Adipose tissue (tissue), 3 donors: Measurements from ENCODE around the gene SDS. TPM values are rescaled to one million over a fixed set of nuclear protein-coding genes. Genes with fewer than 3 reads are reported as not detected.

ENCODE experiments used
- H3K27ac ChIP-seq: one replicate; pipeline ENCODE4 v1.5.1; 2013; ENCODE audit warnings: low read depth, low read length
- WGBS, 3 donors: extraction: QIAGEN DNeasy Blood & Tissue Kit; methylation state at CpG; one replicate each; pipeline ENCODE4 v1.1.7; 2013; 5-methylcytosine and 5-hydroxymethylcytosine counted together
- polyA plus RNA-seq, 3 donors: library from polyadenylated mRNA; stranded (reverse); fragments of 200-250 nt; gene quantifications; one replicate each; pipeline ENCODE4 v1.2.3, GENCODE V29; 2013
- donor health status: healthy with polysubstance abuse.
- donor health status: Bipolar disorder and iron deficiency.
- donor health status: healthy.

Gene SDS
- polyA plus RNA-seq, 3 donors = 0.13 to 2.9 (median 1.3) TPM

DNA sequence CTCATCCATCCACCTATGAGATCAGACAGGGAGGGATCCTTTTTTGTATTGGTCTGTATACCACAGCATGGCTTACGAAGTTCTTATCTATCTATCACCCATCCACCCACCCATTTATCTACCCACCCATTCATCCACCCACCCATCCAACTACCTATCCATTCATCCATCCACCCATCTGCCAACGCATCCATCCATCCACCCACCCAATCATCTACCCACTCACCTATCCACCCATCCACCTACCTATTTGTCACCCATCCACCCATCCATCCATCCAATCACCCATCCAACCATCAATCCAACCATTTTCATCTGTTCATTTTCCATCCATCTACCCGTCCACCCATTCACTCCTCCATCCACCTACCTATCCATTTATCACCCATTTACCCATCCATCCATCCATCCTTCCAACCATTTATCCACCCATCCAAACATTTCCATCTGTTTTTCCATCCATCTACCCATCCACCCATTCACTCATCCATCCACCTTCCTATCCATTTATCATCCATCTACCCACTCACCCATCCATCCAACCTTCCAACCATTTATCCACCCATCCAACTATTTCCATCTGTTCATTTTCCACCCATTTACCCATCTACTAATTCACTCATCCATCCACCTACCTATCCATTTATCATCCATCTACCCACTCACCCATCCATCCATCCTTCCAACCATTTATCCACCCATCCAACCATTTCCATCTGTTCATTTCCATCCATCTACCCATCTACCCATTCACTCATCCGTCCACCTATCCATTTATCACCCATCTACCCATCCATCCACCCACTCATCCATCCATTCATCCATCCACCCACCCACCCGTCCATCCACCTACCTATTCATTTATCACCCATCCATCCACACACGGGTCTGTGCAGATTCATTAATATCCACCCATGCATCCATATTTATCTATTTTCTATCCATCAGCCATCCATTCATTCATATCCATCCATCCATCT, 13.3 kb downstream of the SDS start:
- no peak overlapping the region for H3K27ac ChIP-seq
- WGBS, 3 donors = 95 to 96% (median 96%) methylated on average over 6 of the region's 6 CpGs

DNA sequence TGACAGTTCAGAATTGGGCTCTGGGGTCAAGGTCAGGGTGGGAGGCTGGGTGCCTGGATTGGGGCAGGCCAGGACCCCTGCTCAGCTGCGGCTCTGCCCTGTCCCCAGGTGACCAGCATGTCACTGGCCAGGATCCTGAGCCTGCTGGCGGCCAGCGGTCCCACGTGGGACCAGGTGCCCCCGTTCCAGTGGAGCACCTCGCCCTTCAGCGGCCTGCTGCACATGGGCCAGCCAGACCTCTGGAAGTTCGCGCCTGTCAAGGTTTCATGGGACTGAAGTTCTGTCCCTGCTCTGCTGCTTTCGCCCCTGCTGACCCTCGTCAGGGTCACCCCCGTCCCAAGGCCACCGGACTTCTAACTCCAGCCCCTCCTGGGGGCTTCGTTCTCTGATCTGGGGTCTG, 15.3 kb downstream of the SDS start:
- WGBS, 3 donors = 90 to 94% (median 92%) methylated on average over 14 of the region's 14 CpGs
- no peak overlapping the region for H3K27ac ChIP-seq

DNA sequence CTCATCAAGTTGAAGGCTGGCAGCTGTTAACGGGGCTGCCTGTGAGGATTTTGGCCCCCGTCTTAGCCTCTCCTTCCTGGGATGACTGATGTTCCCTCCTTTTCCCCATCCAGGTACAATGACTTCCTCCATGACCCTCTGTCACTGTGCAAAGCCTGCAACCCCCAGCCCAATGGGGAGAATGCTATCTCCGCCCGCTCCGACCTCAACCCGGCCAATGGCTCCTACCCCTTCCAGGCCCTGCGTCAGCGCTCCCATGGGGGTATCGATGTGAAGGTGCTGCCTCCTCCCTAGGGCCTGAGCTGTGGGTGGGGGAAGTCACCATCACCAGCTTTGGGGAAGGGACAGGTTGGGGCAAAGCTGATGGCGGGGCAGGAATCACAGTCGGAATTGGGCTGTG, 16.1 kb downstream of the SDS start:
- no peak overlapping the region for H3K27ac ChIP-seq
- 92 to 97% (median 96%) methylated on average over 11 of the region's 11 CpGs for WGBS, 3 donors

DNA sequence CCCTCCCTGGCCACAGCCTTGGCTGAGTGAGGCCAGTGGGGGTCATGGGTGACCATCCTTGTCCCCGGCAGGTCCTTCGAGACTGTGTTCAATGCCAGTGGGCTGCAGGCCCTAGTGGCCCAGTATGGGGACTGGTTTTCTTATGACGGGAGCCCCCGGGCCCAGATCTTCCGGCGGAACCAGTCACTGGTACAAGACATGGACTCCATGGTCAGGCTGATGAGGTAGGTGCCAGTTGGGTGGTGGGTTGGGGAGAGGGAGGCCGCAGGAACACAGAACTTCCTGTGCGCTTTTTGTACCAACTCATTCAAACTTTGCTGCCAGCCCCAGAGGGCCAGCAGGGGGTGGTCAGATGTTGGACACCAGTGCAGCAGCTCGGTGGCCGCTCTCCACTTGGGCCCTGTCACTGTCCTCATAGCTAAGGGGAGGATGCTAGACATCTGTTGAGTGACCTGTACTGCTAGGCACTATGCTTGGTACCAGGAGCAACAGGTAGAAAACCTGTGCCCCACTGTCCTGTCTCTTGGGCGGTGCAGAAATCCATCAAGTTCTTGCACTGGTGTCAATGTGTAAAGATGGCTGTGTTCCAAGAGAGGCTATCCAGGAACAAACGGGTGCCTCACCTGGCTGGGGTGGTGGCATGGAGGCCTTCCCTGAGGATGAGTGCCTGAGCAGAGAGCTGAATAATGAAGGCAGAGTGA, 16.7 kb downstream of the SDS start:
- 95 to 97% (median 96%) methylated on average over 12 of the region's 12 CpGs for WGBS, 3 donors
- no peak overlapping the region for H3K27ac ChIP-seq

DNA sequence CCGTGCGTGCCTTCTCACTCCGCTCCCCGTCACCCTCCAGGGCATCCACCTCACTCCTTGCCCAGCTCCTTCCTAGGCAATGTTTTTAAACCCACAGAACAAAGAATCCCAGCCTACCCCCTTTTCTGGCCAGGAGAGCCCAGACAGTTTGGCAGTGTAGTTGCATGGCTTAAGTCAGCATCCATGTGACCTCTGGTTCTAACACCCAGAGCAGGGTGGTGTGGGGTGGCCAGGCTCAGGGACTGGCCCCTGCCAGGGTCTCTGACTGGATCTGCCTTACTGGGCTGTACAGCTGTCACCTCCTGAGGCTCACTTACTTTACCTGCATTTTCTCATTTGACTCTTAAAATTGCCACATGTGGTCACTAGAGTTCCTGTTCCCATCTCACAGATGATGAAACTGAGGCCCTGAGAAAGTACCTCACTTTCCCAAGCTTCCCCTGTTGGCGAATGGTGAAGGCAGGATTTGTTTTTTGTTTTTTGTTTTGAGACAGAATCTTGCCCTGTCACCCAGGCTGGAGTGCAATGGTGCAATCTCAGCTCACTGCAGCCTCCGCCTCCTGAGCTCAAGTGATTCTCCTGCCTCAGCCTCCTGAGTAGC, 18.3 kb downstream of the SDS start:
- WGBS, 3 donors = 96 to 97% (median 96%) methylated on average over 6 of the region's 6 CpGs
- no peak overlapping the region for H3K27ac ChIP-seq

DNA sequence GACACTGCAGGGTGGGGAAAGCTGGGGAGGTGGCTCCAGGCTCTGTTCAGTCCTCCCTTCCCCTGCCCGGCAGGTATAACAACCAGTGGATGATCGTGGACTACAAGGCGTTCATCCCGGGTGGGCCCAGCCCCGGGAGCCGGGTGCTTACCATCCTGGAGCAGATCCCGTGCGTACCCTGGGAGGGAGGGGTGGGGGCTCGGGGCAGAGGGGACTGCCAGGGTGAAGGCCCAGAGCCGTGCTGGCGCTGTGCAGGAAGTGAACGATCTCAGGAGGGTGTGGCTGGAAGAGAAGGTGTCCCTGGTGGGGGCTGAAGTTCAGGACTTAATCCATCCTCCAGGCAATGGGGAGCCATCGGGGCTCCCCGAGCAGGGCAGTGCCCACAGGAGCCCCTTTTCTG, 18.9 kb downstream of the SDS start:
- 86 to 89% (median 86%) methylated on average over 14 of the region's 14 CpGs for WGBS, 3 donors

DNA sequence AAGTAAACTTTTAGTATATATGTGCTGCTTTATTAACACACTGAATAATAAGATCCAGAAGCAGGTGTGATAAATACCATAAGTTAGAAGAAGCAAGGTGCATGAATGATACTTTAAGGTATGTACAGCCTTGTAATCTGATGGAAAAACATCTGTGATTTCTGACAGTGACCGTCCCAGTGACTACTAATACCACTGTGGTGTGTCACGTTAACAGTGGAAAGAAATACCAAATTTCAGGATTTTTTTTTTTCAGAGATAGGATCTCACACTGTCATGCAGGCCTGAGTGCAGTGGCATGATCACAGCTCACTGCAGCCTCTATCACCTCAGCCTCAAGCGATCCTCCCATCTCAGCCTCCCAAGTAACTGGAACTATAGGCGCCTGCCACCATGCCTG, 21.5 kb downstream of the SDS start:
- 95 to 99% (median 96%) methylated on average over 4 of the region's 4 CpGs for WGBS, 3 donors
- no peak overlapping the region for H3K27ac ChIP-seq

More for the DNA sequence above, 18.9 kb downstream of the SDS start:
- no peak overlapping the region for H3K27ac ChIP-seq

DNA sequence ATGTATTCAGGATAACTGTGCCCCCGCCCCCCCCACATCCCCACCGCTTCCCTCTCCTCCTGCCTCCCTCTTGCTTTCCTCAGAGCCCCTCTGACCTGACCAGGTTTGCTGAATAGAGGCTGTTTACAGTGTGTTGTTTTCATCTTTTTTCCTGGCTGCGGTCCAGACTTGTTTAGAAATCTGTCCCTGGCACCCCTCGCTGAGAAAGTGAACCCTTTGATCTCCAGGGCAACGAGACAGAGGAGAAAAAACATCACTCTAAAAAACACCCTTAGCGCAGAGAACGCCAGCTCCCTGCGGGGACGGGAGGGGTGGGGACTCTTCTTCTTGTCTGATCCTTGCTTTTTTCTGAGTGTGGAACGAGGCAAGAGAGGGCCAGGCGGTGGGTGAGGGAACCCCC, 22.5 kb downstream of the SDS start:
- 77 to 81% (median 79%) methylated on average over 10 to 11 of the region's 11 CpGs for WGBS, 3 donors
- no peak overlapping the region for H3K27ac ChIP-seq

DNA sequence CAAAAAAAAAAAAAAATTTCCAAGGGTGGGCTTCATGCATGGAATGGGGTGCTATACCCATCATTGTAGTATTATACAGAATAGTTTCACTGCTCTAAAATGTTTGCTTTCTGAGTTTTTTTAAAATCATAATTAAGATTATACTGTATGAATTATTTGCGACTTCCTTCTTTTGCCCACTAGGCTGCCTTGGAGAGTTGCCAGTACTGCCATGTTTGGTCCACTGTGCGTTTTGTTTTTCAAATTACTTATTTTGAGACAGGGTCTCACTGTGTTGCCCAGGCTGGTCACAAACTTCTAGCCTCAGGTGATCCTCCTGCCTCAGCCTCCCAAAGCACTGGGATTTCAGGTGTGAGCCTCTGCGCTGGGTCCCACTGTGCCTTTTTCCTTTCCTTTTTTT, 25.4 kb downstream of the SDS start:
- 81 to 87% (median 83%) methylated on average over 3 of the region's 3 CpGs for WGBS, 3 donors
- H3K27ac ChIP-seq = no peak overlapping the region

DNA sequence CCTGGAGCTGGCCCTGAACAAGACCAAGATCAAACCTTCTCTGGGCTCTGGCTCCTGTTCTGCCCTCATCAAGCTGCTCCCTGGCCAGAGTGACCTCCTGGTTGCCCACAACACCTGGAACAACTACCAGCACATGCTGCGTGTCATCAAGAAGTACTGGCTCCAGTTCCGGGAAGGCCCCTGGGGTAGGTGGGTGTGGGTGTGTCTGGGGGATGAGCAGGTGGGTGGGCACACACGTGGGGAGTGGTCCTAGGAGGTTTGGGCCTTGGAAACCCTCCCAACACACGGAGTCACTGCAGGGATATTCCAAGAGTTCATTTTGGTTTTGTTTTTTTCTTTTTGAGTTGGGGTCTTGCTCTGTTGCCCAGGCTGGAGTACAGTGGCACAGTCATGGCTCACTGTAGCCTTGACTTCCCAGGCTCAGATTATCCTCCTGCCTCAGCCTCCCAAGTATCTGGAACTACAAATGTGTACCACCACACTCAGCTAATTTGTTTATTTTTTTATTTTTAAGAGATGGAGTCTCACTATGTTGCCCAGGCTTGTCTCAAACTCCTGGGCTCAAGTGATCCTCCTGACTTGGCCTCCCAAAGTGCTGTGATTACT, 28.8 kb downstream of the SDS start:
- H3K27ac ChIP-seq = no peak overlapping the region
- 91 to 94% (median 91%) methylated on average over 4 of the region's 4 CpGs for WGBS, 3 donors

DNA sequence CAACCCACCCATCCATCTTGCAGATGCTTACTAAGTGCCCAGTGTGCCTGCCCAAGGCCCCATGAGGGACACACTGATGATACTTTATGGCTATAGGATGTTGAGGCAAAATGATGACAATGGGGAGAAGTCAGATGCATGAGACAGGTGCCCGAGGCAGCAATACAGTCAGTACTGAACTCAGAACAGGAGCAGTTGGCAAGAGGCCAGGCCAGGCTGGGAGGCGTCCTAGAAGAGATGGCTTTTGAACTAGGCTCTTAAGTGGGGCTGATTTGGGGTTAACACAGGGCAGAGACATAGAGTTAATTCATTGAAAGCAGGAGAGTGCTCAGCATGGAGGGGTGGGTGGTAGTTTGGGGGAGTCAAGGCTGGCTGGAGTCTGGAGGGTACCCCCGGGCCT, 29.7 kb downstream of the SDS start:
- WGBS, 3 donors = 86 to 92% (median 89%) methylated on average over 3 of the region's 3 CpGs

DNA sequence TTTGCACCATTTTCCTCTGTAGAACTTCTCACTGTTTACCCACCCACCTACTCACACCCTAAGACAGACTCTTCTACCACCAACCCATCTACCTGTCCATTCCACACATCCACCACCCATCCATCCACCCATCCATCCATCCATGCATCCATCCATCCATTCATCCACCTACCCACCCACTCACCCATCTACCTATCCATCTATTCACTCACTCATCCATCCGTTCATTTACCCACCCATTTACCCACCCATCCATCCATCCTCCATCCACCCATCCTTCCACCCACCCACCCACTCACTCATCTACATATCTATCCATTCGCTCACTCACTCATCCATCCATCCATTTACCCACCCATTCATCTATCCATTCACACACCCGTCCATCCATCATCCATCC, 30.2 kb downstream of the SDS start:
- H3K27ac ChIP-seq = no peak overlapping the region
- 93 to 97% (median 94%) methylated on average over 3 of the region's 3 CpGs for WGBS, 3 donors

More for the DNA sequence above, 29.7 kb downstream of the SDS start:
- no peak overlapping the region for H3K27ac ChIP-seq

DNA sequence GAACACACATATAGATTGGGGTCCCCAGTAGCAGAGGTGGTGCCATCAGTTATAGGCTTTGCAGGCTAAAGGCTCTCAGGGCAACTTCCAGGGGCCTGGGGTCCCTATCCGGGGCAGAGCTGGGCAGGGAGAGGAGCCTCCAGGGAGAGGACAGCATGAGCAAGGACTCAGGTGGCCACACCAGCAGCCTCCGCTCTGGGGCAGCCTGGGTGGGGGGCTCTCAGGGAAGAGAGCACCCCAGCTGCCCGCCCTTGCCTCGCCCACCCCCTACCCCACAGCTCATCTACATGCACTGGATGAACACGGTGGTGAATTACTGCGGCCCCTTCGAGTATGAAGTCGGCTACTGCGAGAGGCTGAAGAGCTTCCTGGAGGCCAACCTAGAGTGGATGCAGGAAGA, 31.3 kb downstream of the SDS start:
- 95 to 96% (median 96%) methylated on average over 9 of the region's 9 CpGs for WGBS, 3 donors
- no peak overlapping the region for H3K27ac ChIP-seq

DNA sequence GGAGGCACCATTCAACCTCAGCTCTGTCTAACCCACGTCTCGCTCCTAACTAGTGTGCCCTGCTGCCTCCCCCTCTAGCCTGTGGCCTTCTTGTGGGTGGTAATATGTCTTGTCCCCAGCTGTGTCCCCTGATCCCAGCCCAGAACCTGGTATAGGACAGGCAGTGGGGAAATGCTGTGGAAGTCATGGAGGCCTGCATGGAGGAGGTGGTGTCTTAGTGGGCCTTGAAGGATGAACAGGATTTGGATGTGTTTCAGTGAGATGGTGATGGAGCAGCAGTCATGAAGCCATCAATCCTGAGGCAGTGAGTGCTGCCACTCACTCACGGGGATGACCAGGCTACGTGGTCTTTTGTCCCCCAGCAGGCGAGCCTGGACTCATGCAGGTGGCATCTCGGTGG, 31.9 kb downstream of the SDS start:
- no peak overlapping the region for H3K27ac ChIP-seq
- 95 to 98% (median 97%) methylated on average over 6 of the region's 6 CpGs for WGBS, 3 donors

DNA sequence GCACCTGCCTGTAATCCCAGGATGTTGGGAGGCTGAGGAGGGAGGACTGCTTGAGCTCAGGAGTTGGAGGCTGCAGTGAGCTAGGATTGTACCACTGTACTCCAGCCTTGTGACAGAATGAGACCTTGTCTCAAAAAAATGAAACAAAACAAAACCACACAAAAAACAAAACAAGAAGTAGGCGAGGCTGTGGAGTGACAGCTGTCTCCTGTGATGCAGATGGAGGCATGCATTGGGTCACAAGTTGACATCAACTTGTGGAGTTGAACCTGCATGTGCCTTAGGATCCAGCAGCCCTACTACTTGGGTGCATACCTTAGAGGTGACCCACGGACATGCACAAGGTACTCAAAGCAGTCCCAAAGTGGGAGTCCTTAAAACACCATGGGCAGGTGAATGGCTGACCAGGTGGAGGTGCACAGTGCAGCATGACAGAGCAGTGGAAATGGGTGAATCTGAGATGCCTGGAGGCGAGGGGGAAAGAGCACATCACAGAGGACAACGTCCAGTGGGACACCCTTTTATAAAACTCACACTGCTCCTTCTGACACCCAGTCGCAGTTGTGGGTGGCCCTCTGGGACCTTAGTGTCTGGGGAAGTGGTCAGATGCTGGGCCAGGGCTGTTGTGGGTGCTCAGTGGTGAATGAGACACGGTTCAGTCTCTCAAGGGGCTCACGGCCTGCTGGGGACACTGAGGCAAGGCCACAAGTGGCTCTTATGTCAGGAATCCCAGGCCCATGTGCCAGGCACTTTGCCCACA, 32.6 kb downstream of the SDS start:
- no peak overlapping the region for H3K27ac ChIP-seq
- 83 to 87% (median 85%) methylated on average over 7 of the region's 7 CpGs for WGBS, 3 donors

DNA sequence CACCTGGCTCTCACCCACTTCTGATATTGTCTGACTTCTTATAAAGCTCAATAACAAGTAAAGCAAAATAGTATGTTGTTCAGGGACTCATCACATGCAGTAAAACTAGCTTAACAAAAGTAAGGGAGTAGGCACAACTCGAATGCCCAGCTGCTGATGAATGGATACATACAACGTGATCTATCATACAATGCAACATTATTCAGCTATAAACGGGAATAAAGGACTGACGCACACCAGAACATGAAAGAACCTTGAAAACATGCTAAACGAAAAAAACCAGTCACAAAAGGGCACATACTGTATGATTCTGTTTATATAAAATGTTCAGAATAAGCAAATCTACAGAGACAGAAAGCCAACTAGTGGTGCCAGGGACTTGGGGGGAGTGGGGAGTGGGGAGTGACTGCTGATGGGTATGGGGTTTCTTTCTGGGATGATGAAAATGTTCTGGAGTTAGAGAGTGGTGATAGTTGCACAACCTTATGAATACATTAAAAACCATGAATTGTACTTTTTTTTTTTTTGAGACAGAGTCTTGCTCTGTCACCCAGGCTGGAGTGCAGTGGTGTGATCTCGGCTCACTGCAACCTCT, 34.2 kb downstream of the SDS start:
- no peak overlapping the region for H3K27ac ChIP-seq
- 76 to 81% (median 81%) methylated on average over 6 of the region's 6 CpGs for WGBS, 3 donors

DNA sequence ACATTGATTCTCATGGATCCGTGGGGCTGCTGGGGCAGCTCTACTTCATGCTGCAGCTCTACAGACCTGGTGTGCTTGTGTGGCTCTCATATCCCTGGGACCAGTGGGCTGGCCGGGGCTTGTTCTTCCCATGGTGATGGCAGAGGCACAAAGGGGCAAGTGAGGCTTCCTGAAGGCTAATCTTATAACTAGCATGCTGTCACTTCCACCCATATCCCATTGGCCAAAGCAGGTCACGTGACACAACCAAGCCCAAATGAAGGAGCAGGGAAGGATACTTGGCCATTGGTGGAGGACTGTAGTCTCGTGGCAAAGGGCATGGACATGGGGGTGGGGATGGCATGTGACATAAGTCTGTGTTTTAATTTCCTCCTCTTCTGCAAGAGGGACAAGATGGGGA, 35.4 kb downstream of the SDS start:
- 71 to 89% (median 84%) methylated on average over 4 of the region's 4 CpGs for WGBS, 3 donors
- H3K27ac ChIP-seq = no peak overlapping the region

DNA sequence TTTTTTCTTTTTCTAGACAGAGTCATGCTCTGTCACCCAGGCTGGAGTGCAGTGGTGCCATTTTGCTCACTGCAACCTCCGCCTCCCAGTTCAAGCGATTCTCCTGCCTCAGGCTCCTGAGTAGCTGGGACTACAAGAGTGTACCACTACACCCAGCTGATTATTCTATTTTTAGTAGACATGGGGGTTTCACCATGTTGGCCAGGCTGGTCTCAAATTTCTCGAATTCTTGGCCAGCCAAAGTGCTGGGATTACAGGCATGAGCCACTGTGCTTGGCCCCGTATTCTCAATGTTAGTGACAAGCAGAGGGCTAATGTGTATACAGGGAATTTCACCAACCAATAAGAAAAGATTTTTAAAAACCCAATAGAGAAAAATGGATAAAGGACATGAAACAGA, 36.9 kb downstream of the SDS start:
- H3K27ac ChIP-seq = no peak overlapping the region
- 80 to 90% (median 86%) methylated on average over 4 of the region's 4 CpGs for WGBS, 3 donors
